Common myeloid progenitor, CD34-positive (primary cell): ENCODE results near the gene ZCCHC24.

ENCODE experiments used
- CTCF ChIA-PET: fragments of 350-600 bp; sonication (Branson Sonifier 250); formaldehyde crosslinking; loops from one replicate; lab custom pipeline; 2021; ENCODE audit warnings: antibody characterized with exemption; lab: Charles Lee
- POLR2A ChIA-PET: fragments of 350-600 bp; sonication (Branson Sonifier 250); formaldehyde crosslinking; loops from one replicate; lab custom pipeline; 2021; ENCODE audit warnings: antibody characterized with exemption; lab: Charles Lee
- DNase-seq, 3 donors: peaks; one replicate each; pipeline versions ENCODE4 v3.0.0 to v3.0.0-alpha.2; 2013
- H3K27ac ChIP-seq, 2 experiments: 1 replicate in 1 of 2; 2 replicates in 1 of 2; pipeline ENCODE4 v1.7.0; 2013; ENCODE audit warnings: inconsistent platforms in 2 of 2, low read length in 2 of 2, mild to moderate bottlenecking in 2 of 2, low read depth in 1 of 2, moderate library complexity in 1 of 2; ENCODE audit not compliant: severe bottlenecking in 2 of 2, insufficient read depth in 1 of 2, poor library complexity in 1 of 2
- H3K27me3 ChIP-seq, 5 experiments: replicated peaks in 2 of 5; 1 replicate in 3 of 5; 2 replicates in 2 of 5; pipeline versions ENCODE4 v1.6.1 to v1.7.0; 2013; ENCODE audit warnings: low read length in 4 of 5, mild to moderate bottlenecking in 2 of 5, moderate library complexity in 2 of 5, inconsistent platforms in 1 of 5; ENCODE audit not compliant: insufficient read depth in 5 of 5, control insufficient read depth in 4 of 5
- H3K36me3 ChIP-seq, 4 experiments: 1 replicate in 2 of 4; 2 replicates in 2 of 4; pipeline versions ENCODE4 v1.6.1 to v1.7.0; 2013; ENCODE audit warnings: low read length in 3 of 4, control low read depth in 1 of 4, mild to moderate bottlenecking in 1 of 4; ENCODE audit not compliant: control insufficient read depth in 4 of 4, insufficient read depth in 4 of 4
- H3K4me1 ChIP-seq, 4 experiments: 1 replicate in 3 of 4; 2 replicates in 1 of 4; pipeline versions ENCODE4 v1.6.1 to v1.7.1; 2013; ENCODE audit warnings: low read length in 3 of 4, mild to moderate bottlenecking in 3 of 4, control low read depth in 1 of 4, inconsistent platforms in 1 of 4, moderate library complexity in 1 of 4; ENCODE audit not compliant: control insufficient read depth in 4 of 4, insufficient read depth in 4 of 4; ENCODE audit errors: control extremely low read depth in 1 of 4
- H3K4me3 ChIP-seq, 7 experiments: 1 replicate in 4 of 7; 2 replicates in 3 of 7; pipeline versions ENCODE4 v1.5.1 to v1.7.0; 2013; ENCODE audit warnings: mild to moderate bottlenecking in 7 of 7, low read length in 6 of 7, moderate library complexity in 6 of 7, inconsistent platforms in 2 of 7, low read depth in 2 of 7, control low read depth in 1 of 7; ENCODE audit not compliant: insufficient read depth in 4 of 7, control insufficient read depth in 1 of 7; ENCODE audit errors: extremely low read depth in 1 of 7
- H3K9me3 ChIP-seq, 5 experiments: 1 replicate in 4 of 5; 2 replicates in 1 of 5; pipeline versions ENCODE4 v1.6.1 to v1.7.1; 2013; ENCODE audit warnings: low read length in 4 of 5, mild to moderate bottlenecking in 2 of 5, inconsistent platforms in 1 of 5, low read depth in 1 of 5, moderate library complexity in 1 of 5; ENCODE audit not compliant: control insufficient read depth in 4 of 5, insufficient read depth in 2 of 5; ENCODE audit errors: control extremely low read depth in 1 of 5
- WGBS: methylation state at CpG from one replicate; pipeline ENCODE4 v1.1.5; 2013; ENCODE audit not compliant: insufficient coverage; 5-methylcytosine and 5-hydroxymethylcytosine counted together

The ZCCHC24 gene

GRCh38 chr10:79390057-79390456, 55.4 kb downstream of the ZCCHC24 start:
- no peak overlapping the region for H3K27ac ChIP-seq
- peak overlapping the region in 1 of 7 experiments; percentile 4 for H3K4me3 ChIP-seq
- H3K36me3 ChIP-seq = no peaks in the 10 kb centered on the region
- ChIA-PET CTCF (interaction anchor here (0.7 to 3.8 kb wide), 12 partner anchors 10 to 99 kb away, joined by 3 to 21 read pairs (median 4); no protein-coding TSS in a partner anchor), POLR2A (interaction anchor here (1.4 kb wide), 1 partner anchor 55 kb away, joined by 3 read pairs; no protein-coding TSS in a partner anchor)
- no peak for DNase-seq
- peaks cover 3 to 12% (median 11%) of the 10 kb centered on the region in 4 experiments for H3K4me1 ChIP-seq
- H3K27me3 ChIP-seq = no peaks in the 10 kb centered on the region
- no peaks in the 10 kb centered on the region for H3K9me3 ChIP-seq
- 100% methylated on average over 1 of the region's 2 CpGs for WGBS

- POLR2A ChIA-PET = no interaction called here
- Histone ChIP-seq H3K36me3 (no peaks in the 10 kb centered on the region), H3K4me1 (peaks cover 3 to 12% (median 11%) of the 10 kb centered on the region in 4 experiments), H3K27ac (no peak overlapping the region), H3K4me3 (no peak overlapping the region), H3K27me3 (no peaks in the 10 kb centered on the region), H3K9me3 (no peaks in the 10 kb centered on the region)
- no peak for DNase-seq
- CTCF ChIA-PET = interaction anchor here (1.1 to 3.8 kb wide), 6 partner anchors 8 to 107 kb away, joined by 3 to 21 read pairs (median 5); no protein-coding TSS in a partner anchor
- WGBS = 100% methylated on average over 9 of the region's 11 CpGs
Observed at GRCh38 chr10:79387974-79388850, 57.2 kb downstream of the ZCCHC24 start.

GRCh38 chr10:79387466-79387973, 57.9 kb downstream of the ZCCHC24 start:
- peaks cover 3 to 12% (median 11%) of the 10 kb centered on the region in 4 experiments for H3K4me1 ChIP-seq
- no peak overlapping the region for H3K27ac ChIP-seq
- POLR2A ChIA-PET = no interaction called here
- no peak for DNase-seq
- H3K9me3 ChIP-seq = no peaks in the 10 kb centered on the region
- WGBS = 98% methylated on average over 4 of the region's 5 CpGs
- no peak overlapping the region for H3K4me3 ChIP-seq
- no peaks in the 10 kb centered on the region for H3K36me3 ChIP-seq
- H3K27me3 ChIP-seq = no peaks in the 10 kb centered on the region
- CTCF ChIA-PET = interaction anchor here (1.1 to 3.0 kb wide), 3 partner anchors 8 to 12 kb away, joined by 4 to 19 read pairs (median 6); no protein-coding TSS in a partner anchor

GRCh38 chr10:79386637-79387465, 58.6 kb downstream of the ZCCHC24 start:
- WGBS = 86% methylated on average over 20 of the region's 24 CpGs
- POLR2A ChIA-PET = no interaction called here
- H3K36me3 ChIP-seq = no peaks in the 10 kb centered on the region

GRCh38 chr10:79385804-79386531, 59.5 kb downstream of the ZCCHC24 start:
- DNase-seq = no peak
- Histone ChIP-seq H3K4me3 (no peak overlapping the region), H3K27me3 (no peaks in the 10 kb centered on the region), H3K9me3 (no peaks in the 10 kb centered on the region), H3K27ac (no peak overlapping the region), H3K36me3 (no peaks in the 10 kb centered on the region), H3K4me1 (peaks cover 3 to 11% (median 10%) of the 10 kb centered on the region in 4 experiments)
- ChIA-PET POLR2A (no interaction called here), CTCF (interaction anchor here (3.4 kb wide), 1 partner anchor 11 kb away, joined by 10 read pairs; no protein-coding TSS in a partner anchor)
- WGBS = 97% methylated on average over 14 of the region's 28 CpGs

More at GRCh38 chr10:79386637-79387465, 58.6 kb downstream of the ZCCHC24 start:
- no peak overlapping the region for H3K4me3 ChIP-seq
- H3K27ac ChIP-seq = no peak overlapping the region
- H3K9me3 ChIP-seq = no peaks in the 10 kb centered on the region
- peaks cover 3 to 12% (median 11%) of the 10 kb centered on the region in 4 experiments for H3K4me1 ChIP-seq
- no peaks in the 10 kb centered on the region for H3K27me3 ChIP-seq
- CTCF ChIA-PET = interaction anchor here (1.1 to 2.0 kb wide), 2 partner anchors 7 to 11 kb away, joined by 4 to 6 read pairs; no protein-coding TSS in a partner anchor
- DNase-seq = no peak

GRCh38 chr10:79385392-79385795, 60.0 kb downstream of the ZCCHC24 start:
- no peak for DNase-seq
- ChIA-PET POLR2A (no interaction called here), CTCF (interaction anchor here (3.4 kb wide), 1 partner anchor 10 kb away, joined by 10 read pairs; no protein-coding TSS in a partner anchor)
- Histone ChIP-seq H3K4me3 (no peak overlapping the region), H3K27ac (no peak overlapping the region), H3K27me3 (no peaks in the 10 kb centered on the region), H3K9me3 (no peaks in the 10 kb centered on the region), H3K36me3 (no peaks in the 10 kb centered on the region), H3K4me1 (peaks cover 3 to 6% (median 4%) of the 10 kb centered on the region in 4 experiments)
- WGBS = 96% methylated on average over 8 of the region's 9 CpGs
